AG09309 (cell line): ENCODE results near the gene BANF2.
"Not testable (repeated sequence)": the region's sequence is repeated elsewhere in the genome, so short reads cannot be mapped to it uniquely, and the experiment has no call there.

Source experiments
- DNase-seq: peaks from one replicate; pipeline ENCODE4 v3.0.0-alpha.2; 2010; ENCODE audit warnings: low read depth
- H3K4me3 ChIP-seq: 2 replicates; pipeline ENCODE4 v1.5.1; 2011; ENCODE audit warnings: mild to moderate bottlenecking, low read depth, low read length, moderate library complexity; ENCODE audit not compliant: control insufficient read depth
- TF ChIP-seq, protein P1 (sequence below): IDR thresholded peaks from 2 replicates; pipeline ENCODE4 v1.5.1; 2011; ENCODE audit warnings: mild to moderate bottlenecking, low read depth, low read length, inconsistent platforms; ENCODE audit not compliant: insufficient read depth, control insufficient read depth; ENCODE audit errors: missing control alignments

BANF2 gene

DNA sequence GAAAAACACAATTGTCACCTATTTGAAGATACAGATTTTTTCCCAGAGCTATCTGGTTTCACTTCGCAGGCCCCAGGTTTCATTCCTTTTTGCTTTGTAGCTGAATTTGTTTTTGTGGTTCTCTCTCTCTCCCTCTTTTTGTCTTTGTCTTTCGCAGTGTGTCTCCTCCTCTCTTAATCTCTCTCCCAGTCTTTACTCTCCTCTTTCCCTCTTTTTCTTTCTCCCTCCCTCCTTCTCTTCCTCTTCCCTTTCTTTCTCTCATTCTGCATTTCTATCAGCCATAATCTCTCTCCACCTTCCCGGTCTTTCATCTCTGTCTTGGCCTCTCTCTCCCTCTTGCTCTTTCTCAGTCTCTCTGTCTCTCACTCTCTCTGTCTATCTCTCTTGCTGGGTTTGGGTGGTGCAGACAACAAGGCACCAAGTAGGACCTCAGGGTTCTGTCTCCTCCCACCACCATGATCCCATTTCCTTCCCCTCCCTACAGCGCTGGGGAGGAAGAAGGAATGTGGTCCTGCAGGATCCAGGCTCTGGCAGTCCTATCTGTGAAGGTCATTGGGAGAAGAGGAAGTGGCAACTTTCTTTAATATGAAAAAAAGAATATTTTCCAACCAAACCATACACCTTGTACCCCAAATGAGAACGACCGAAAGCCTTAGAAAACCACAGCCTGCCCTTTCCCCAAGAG, 63.2 kb downstream of the BANF2 start:
- TF ChIP-seq, protein P1, sequence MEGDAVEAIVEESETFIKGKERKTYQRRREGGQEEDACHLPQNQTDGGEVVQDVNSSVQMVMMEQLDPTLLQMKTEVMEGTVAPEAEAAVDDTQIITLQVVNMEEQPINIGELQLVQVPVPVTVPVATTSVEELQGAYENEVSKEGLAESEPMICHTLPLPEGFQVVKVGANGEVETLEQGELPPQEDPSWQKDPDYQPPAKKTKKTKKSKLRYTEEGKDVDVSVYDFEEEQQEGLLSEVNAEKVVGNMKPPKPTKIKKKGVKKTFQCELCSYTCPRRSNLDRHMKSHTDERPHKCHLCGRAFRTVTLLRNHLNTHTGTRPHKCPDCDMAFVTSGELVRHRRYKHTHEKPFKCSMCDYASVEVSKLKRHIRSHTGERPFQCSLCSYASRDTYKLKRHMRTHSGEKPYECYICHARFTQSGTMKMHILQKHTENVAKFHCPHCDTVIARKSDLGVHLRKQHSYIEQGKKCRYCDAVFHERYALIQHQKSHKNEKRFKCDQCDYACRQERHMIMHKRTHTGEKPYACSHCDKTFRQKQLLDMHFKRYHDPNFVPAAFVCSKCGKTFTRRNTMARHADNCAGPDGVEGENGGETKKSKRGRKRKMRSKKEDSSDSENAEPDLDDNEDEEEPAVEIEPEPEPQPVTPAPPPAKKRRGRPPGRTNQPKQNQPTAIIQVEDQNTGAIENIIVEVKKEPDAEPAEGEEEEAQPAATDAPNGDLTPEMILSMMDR = no peak
- no peak overlapping the region for H3K4me3 ChIP-seq
- no peak for DNase-seq

DNA sequence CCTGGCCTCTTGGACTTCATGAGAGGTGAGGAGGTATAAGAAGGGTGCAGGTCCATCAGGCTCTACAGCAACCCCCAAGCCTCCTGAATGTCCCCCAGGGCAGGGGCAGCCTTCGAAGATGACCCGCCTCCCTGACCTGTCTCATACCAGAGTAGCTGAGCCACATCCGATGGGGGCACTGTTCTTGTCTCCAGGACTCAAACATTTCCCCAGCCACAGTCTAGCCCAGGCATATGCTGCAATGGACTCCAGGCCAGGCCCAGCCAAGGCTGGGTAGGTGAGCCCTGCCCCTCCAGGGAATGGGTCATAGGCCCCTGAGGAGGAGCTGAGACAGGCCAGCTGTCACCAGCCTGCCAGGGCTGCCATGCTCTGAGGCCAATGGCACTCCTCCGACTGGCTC, 65.3 kb downstream of the BANF2 start:
- DNase-seq = no peak
- TF ChIP-seq, protein P1 = no peak
- no peak overlapping the region for H3K4me3 ChIP-seq

DNA sequence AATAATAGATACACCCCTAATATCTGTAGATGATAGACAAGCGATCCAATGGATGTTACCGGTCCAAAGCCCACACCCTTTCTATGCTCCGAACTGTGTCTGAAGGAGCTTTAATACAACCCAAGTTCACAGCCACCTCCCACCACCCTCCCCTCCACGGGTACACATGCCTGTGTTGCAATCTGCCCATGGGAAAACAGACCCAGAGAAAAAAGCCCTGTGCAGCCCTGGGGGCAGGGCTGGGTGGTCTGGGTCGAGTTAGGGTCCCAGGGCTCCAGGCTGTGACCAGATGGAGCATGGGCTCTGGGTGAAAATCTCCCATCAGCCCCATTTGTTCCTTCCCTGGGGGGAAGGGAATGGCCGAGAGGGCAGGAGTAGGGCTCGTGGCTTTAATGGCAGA, 65.8 kb downstream of the BANF2 start:
- TF ChIP-seq, protein P1 = no peak

DNA sequence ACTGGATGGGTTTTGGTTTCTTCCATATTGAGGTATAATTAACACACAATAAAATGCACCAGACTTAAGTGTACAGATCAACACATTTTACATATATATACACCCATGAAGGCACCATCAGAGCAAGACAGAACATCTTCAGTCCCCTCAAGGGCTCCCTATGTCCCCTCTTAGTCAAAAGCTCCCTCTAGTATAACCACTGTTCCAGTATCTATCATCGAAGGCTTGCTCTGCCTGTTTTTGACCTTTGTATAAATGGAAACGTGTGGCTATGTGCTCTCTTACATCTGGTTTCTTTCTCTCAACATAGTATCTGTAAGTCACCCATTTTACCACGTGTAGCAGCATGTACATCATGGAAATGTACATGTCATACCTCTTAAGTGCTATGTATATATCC, 66.5 kb downstream of the BANF2 start:
- DNase-seq = no peak
- TF ChIP-seq, protein P1 = no peak
- no peak overlapping the region for H3K4me3 ChIP-seq

More for the DNA sequence above, 65.8 kb downstream of the BANF2 start:
- no peak for DNase-seq
- no peak overlapping the region for H3K4me3 ChIP-seq

DNA sequence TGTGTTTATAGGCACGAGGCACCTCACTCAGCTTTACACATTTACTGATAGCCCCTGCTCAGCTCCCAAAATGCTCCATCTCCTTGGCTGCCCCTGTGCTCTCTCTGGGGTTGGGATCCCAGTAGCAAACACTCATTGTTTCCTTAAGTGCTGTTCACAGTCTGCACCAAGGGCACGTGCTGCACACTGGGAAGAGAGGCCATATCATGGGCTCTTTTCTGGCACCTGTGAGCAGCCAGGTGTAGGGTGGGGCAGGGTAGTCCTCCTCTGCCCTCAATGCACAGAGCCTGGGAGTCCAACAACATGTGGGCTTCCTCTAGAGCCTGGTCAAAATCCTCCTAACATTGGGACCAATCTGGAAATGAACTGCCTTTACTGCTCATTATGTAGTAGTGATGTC, 67.9 kb downstream of the BANF2 start:
- DNase-seq = no peak
- H3K4me3 ChIP-seq = no peak overlapping the region
- TF ChIP-seq, protein P1 = no peak

DNA sequence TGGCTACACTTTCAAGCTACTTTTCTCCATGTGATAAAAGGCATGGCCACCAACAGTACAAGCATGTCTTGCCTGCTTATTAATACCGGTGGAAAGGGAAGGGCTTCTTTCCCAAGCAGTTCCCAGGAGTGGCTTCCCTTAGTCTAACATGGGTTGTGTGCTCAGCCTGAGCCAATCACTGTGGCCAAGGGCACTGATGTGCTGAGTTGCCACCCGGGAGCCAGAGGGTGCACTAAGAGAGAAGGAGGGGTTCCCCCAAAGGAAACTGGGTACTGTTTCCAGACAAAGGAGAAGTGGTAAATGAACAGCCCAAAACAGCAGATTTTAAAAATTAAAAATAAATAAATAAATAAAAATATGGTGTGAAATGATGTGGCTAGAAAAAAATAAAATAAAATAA, 68.5 kb downstream of the BANF2 start:
- no peak for DNase-seq
- H3K4me3 ChIP-seq = no peak overlapping the region
- TF ChIP-seq, protein P1 = no peak

DNA sequence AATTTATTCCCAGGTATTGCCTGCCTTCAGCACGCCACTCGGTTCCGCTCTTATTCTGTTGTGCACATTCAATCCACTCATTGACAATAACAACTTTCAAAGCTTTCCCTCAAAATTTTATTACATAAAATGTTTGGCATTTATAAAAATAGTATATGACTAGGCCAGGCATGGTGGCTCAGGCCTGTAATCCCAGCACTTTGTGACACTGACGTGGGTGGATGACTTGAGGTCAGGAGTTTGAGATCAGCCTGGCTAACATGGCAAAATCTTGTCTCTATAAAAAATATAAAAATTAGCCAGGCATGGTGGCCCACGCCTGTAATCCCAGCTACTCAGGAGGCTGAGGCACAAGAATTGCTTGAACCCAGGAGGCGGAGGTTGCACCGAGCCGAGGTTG, 70.0 kb downstream of the BANF2 start:
- not testable (repeated sequence) for DNase-seq, H3K4me3 ChIP-seq
